ENCODE results near the gene SLC9C2.

The SLC9C2 gene

GRCh38 chr1:173451981-173452380 is 150.9 kb downstream of the SLC9C2 start:
- DNase-seq (ENCODE audit: low spot score), result no peak
